Endometrial microvascular endothelial cells (primary cell): Measurements from ENCODE around the gene ISL1. TPM values are rescaled to one million over a fixed set of nuclear protein-coding genes. Genes with fewer than 3 reads are reported as not detected.

Source experiments
- in situ Hi-C: cut with HindIII; loops from 2 replicates; pipeline ENCODE4 v1.10.0; 2017; ENCODE audit warnings: low sequenced_read_pairs, low pct_unique_long_range_greater_than_20kb; ENCODE audit errors: inconsistent ontology term
- total RNA-seq: library from RNA; depleted of rRNA; stranded (reverse); fragments of >200 nt; gene quantifications from one replicate; pipeline ENCODE4 v1.2.3, GENCODE V29; 2015; ENCODE audit errors: inconsistent ontology term

Gene ISL1
- total RNA-seq = 2.9 TPM

DNA sequence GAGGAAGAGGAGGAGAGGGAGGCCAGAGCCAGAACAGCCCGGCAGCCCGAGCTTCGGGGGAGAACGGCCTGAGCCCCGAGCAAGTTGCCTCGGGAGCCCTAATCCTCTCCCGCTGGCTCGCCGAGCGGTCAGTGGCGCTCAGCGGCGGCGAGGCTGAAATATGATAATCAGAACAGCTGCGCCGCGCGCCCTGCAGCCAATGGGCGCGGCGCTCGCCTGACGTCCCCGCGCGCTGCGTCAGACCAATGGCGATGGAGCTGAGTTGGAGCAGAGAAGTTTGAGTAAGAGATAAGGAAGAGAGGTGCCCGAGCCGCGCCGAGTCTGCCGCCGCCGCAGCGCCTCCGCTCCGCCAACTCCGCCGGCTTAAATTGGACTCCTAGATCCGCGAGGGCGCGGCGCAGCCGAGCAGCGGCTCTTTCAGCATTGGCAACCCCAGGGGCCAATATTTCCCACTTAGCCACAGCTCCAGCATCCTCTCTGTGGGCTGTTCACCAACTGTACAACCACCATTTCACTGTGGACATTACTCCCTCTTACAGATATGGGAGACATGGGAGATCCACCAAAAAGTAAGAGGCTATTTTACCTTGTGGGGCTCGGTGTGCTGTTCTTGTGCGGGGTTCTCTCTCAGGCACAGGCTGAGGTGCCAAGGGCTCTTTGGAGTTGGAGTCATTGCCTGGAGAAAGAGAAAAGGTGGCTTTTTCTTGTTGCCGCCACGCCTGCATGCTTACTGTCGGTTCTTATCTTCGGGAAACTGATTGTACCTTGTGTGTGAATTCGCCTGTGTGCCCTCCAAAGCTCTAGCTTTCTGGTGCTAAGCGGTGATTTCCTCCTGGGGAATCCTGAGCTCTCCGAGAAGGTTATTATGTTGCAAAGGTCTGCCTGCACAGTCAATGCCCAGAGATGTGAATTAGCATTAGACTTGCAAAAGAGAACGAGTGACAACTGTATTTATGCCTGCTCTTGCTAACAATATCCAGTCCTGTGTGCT lies at the start of gene ISL1:
TSS of gene ISL1 (plus strand) at position 318 of the 991 bp plus-strand sequence. CDS start at position 542, 224 bp downstream.
- in situ Hi-C loops = no loop called here

DNA sequence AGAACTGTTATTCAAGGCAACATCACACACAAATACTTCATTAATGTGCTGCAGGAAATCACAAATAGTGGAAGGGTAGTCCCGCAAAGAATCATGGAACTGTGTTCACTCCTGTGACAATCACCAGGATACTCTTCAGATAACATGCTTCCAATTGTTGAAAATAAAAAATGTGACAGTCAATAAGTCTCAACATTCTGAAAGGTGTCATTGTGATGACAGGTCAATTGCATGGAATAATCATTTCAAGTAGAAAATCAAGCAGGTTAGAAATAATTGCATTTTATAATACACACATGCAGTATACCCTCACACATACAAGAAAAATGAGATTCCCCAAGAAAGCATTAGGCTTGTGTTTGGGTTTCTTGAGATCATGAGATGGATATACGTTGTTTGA lies 46.4 kb upstream of the ISL1 start:
- in situ Hi-C loops = no loop called here

DNA sequence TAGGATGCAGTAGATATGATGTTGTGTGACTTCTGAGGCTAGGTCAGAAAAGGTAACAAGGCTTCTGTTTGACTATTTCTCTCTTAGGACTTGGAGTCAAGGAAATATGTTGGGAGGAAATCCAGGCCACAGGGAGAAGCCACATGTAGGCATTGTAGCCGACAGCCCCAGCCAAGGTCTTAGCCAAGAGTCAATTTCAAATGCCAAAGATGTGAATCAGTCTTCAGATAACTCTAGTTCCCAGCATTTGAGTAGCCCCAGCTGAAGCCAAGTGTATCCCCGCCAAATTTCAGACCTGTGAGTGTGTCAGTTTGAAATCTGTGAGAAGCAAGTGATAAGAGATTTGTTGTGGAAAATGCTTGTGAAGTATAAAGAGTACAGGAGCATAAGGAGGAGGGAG lies 38.1 kb upstream of the ISL1 start:
- in situ Hi-C loops = no loop called here

DNA sequence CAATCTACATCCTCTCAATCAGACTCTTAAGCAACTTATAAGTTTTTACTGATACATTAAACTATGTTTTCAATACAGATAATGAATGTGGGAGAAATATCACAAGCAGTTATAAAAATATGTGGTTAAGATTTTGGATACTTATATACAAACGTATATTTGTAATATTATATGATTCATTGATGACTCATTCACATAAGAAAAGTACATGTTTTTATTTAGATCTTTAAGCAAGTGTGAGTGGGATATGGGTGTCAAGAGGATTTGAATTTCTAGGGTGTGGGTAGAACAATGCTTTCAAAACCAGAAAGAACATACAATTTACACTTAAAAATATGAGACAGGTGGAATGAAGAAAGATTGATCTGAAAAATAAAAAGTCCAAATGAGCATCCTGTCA lies 36.1 kb upstream of the ISL1 start:
- in situ Hi-C loops = no loop called here

DNA sequence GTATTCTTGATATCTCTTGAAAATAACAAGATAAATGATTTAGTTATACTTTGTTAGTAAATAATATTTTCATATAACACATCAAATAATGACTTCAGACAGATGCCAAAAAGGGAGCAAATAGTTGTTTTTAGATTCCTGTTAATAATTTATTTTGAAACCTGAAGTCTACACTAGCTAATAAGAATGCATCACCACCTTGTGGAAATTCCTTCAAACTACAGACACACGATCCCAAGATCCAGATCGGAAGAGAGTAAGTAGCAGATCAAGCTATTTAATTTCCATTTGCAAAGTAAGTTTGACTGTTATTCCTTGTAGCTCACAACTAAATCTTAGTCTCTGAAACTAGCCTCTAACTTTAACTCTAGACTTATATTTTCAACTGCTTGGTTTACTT lies 35.5 kb upstream of the ISL1 start:
- in situ Hi-C loops = no loop called here

DNA sequence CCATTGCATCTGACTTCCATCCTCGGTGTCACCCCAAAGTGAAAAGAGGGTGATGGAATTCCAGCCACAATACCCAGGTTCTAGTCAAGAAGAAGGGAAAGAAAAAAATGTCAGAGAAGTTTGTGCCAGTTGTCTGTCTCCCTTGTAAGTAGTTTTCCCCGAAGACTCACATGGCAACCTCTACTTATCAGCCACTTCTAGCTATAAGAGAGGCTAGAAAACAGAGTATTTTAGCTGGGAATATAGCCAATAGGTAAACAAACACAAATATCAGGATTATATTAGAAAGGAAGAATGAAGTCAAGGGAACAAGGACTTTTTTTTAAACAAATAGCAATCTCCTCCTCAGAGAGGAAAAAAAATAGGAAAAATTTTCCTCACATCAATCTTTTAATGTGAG lies 12.2 kb upstream of the ISL1 start:
- in situ Hi-C loops = no loop called here

DNA sequence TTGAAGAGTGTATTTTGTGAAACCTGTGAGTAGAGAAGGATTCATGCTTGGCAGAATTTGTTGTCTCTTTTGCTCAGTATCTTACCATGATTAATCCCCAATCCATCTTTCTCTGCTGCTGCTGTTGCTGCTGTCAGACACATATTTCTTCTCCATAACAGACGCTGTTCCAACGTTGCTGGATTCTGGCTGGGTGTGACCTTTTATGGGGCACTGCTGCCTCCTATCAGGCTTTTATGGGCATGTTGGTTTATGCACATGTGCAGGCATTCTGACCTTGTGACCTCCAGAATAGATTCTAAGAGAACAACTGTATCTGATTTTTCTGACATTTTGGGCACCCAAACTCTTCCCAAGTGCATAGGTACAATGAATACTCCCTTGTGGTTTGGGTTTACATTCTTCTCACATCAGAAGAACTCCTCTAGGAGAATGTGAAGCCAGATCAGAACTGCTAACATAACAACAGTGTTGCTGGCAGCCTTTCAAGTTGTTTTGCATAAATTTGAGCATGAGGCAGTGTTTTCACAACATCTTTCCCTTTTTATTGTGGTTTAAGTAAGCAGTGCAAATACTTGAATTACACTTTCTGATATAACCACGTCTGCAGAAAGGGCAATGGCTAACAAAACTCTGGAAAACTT lies 9.2 kb upstream of the ISL1 start:
- in situ Hi-C loops = no loop called here

DNA sequence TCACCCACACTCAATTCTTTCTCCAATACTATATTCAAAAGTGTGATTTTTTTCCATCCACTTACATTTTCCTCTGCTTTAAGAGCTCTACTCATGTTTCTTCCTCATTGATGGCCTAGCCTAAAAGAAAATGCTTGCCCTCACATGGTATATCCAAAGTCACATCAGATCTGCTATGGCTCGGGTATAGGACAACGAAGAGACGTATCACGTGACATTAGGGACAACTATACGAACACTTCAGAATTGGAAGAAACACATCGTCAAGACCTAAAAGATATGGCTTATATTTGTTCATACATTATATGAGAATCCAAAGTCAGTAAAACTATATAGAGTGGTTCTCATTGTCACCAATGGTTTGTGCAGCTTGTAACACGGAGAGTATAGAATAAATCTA lies 8.2 kb upstream of the ISL1 start:
- in situ Hi-C loops = no loop called here

DNA sequence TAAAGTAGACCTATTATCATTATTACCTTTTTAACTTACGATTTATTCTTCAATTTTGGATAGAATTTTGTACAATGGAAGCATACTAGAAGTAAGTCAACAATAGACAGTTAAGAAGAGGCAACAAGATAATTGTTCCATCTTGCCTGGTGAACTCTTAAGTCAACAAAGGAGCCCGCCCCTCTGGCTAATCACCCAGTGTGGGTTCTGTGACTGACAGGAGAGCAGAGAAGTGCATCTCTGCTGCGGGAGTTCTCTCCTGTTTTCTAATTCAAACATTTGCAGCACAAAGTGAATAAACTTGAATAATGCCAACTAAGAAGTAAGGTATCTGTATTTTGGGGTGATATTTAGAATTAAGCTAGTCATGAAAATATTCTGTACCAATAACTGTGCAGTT lies 6.7 kb upstream of the ISL1 start:
- in situ Hi-C loops = no loop called here

DNA sequence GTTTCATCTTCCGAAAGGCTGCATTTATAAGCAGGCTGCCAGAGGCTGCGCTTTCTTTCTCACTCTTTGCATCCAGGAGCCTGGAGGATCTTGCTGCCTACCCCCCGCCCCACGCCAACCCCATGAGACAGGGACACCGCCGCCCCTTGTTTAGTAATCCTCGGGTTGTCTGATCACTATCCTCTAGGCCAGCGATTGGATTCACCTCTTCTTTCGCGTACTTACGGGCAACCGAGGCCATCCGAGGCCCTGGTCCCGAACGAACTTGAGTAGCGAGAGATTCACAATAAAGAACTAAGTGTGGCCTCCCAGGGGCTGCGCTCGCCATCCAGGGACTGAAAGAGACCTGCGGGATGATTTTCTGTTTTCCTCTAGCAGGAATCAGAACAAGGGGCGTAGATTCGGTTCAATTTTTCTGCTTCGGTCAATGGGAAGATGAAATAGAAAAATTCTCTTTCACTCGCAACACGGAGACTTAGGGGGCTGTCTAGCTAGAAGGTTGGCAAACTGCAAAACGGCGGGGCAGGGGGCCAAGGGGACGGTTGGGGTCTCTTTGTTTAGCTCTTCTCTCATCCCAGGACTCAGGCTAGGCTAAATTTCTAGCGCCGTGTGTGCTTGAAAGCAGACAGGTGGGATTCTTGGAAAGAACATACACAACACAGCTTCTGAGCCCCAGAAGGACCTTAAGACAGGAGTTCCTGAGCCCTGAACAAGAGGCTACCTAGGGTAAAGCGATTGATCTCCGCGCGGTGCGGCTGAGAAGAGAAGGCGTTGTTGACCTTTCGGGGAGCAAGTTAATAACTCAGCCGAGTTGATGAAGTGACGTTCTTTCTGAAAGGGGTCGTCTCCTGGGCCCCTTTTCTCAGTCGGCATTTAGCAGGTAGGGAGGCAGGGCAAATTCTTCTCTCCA lies 5.8 kb upstream of the ISL1 start:
- in situ Hi-C loops = no loop called here

DNA sequence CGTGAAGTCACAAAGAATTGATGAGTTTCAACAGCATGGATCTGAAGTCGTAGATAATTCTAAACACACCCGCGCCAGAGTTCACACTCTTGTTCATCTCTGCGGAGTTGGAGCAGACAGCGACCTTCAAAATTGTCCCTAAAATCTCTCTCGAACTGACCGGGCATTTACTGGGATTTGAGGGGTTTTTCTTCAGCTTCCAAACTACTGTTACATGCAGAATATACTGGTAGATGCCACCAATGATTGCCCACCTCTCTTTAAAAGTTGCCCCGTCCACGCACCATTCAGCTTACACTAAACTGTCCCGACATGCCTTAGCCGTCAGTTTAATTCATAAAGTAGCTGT lies 5.2 kb upstream of the ISL1 start:
- in situ Hi-C loops = no loop called here

DNA sequence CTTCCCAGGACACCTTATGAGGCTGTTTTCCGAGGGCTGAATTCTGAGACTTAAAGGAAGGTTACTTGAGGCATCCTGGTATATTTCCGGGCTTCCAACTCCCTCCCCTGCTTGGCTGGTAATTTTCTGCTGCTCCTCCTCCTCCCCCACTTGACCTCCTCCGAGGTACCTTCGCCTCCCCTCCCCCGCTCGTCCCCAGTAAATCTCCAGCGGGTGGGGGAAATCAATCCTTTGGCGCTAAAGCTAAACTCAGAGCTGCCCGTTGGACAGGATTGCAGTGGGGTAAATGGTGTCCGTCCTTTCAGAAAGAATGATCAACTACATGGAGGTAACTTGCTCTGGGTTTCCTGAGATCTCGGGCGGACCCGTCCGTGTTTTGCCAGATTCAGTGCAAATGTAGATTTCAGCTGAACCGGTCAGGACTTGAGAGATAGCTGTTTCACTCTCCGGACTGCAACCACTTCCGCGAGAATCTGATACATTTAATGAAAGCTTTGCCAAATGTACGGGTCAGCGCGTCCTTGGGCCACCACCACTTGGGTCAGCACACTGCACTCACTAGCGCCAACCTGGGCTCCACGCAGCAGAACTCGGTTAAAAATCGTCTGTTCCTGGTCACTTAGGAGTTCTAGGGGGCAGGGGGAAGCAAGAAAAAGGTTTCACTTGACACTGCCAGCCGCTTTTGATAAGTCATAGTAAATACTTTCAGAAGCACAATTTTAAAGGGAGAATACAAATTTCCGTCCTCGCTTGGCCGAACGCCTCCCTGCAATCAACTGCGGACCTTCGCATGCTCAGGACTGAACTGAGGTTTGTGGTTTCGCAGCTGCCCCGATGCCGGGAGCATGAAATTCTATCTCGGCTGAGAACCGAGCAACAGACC lies 4.6 kb upstream of the ISL1 start:
- in situ Hi-C loops = no loop called here

DNA sequence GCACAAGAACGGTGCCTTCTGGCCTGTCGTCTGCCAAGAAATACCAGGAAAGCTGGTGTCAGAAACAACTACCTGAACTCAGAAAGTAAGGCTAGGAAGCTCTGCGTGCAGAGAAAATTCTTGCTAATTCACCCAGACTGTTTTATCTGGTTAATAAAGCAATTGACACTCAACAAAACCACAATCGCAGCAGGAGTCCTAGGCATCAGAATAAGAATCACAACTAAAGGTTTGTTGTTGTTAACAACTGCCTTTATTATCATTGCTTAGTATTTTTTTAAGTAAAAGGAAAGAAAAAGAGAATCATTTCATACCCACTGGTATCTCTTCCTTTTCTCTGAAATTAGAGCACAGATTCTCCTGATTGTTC lies 3.9 kb upstream of the ISL1 start:
- in situ Hi-C loops = no loop called here

DNA sequence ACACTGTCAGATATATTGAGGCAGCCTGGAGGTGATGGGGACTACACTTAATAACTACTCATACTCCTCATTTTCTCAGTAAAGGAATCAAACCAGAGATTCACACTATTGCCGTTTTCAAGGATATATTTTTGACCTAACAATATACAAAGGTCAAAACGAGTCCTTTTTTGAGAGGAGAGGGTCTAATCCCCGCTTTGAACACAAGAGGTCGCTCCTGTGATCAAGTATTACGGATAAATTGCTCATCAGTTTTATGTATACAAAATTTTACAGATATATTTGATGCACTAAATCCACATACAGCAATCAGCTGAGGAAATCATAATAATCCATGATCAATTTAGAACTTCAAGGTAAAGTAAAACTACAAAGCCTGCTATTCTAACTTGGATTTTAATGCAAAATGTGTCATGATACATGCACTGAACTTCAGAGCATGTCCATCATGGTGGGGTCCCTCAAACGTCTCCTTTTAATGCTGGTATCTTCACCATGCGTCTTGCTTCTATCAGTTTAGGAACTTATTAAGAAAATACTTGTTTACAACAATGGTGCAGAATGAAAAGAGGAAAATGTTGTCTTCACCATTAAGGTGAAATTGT lies 2.5 kb upstream of the ISL1 start:
- in situ Hi-C loops = no loop called here

DNA sequence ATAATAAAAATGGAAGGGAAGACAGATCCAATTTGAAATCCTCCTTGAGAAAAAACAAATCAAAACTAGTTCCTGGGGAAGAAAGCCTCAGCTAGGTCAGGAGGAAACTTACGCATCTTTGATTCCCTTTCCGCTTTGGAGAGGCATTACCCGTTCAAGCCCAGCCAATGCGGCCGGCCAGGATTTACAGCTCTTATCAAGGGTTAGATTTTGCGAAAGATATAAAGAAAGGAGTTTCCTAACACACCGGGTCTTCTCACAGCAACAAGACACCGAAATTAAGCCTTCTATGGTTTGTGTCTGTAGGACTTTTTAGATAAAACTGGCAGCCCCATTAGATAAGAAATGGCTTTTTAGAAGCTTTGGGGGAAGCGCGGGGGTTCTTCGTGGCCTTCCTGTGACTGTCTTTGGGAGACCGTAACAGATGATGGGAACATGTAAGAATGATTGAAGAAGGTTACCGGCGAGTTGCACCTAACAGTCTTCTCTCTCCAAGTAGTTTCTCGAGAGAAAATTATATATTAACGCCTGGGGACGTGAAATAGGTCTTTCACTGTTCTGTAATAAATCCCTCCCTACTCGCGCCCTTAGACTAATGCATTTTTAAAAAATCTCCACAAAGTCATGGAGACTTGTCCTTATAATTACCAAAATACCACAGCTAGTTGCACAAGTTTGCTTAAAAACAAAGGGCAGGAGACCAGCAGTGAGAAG lies 1.3 kb upstream of the ISL1 start:
- in situ Hi-C loops = no loop called here

DNA sequence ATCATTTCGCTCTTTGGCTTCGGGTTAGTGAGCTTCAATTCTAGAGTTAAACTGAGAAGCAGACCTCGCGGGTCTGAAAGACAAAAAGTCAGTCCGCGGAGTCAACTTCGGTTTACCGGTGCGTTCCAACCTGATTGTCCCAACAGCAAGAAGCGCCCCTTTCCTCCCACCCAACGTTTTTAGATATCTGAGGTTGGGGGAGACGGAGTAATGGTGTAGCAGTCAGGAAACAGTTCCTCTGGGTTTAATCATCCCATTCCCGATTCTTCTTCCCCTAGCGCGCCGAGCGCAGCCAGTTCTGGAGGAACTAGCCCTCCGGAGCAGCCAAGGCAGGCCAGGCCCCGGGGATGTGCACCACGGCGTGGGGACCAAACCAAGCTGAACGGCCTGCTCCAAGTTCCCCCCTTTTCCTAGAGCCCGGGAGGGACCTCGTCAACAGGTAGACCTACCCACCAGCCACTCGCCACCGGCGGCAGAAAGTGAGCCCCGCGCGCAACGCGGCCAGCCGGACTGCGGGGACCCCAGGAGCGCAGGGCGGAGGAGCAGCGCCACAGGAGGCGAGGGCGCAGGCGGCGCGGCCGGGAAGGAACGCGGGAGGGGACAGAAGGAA lies 622 bp upstream of the ISL1 start:
- in situ Hi-C loops = no loop called here

DNA sequence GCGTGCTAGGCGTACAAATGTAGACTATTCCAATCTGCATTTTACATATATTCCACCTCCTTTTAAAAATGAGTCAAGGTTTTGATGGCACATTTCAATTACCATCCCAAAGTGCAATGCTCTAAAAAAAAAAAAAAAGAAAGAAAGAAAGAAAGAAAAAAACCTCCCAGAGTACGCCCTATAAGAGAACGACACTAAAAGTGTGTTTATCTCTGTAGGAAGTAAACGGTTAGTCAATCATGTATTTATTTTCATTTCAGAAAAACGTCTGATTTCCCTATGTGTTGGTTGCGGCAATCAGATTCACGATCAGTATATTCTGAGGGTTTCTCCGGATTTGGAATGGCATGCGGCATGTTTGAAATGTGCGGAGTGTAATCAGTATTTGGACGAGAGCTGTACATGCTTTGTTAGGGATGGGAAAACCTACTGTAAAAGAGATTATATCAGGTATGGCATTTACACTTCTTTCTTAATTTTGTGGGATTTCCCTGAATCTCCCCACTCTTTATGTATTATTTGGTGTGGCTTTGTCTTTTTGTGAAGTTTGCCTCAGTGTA lies 1.1 kb downstream of the ISL1 start:
- in situ Hi-C loops = no loop called here
